Placental pericyte (primary cell): ENCODE measurements around the gene TEX52. TPM values are rescaled to one million over a fixed set of nuclear protein-coding genes. Genes with fewer than 3 reads are reported as not detected.

Source experiments
- total RNA-seq: library from RNA; depleted of rRNA; stranded (reverse); fragments of >200 nt; gene quantifications from 2 replicates; pipeline ENCODE4 v1.2.3, GENCODE V29; 2012

Gene TEX52
- total RNA-seq = not detected in 2 replicates

DNA sequence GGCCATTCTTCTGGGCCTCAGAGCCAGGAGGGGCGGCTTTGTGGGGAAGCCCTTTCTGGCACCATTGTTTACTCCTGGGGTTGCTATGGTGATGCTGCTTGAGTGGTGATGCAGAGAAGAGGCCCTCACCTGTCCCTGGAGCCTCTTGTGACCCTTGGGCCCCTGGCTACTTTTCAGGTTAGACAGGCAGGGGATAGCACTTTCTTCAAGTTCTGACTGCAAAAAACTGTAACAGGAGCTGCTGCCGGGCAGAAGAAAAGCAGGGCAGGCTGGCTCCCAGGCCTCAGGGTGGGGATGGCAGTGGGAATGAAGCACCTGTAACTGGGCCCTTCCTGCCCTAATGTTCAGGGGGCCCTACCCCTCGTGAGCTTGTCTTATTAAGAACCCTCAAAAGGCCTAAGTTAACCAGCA, at the start of gene TEX52:
TSS of gene TEX52 (minus strand) at position 19 of the 411 bp plus-strand sequence. CDS start at position 6, 13 bp downstream.

GRCh38 chr12:2890388-2891239, 33.8 kb upstream of the TEX52 start, which contains the start of gene TULP3:
Gene TULP3, plus strand, starts transcription at chr12:2890891. Its CDS starts 57 bp downstream, at chr12:2890948.

DNA sequence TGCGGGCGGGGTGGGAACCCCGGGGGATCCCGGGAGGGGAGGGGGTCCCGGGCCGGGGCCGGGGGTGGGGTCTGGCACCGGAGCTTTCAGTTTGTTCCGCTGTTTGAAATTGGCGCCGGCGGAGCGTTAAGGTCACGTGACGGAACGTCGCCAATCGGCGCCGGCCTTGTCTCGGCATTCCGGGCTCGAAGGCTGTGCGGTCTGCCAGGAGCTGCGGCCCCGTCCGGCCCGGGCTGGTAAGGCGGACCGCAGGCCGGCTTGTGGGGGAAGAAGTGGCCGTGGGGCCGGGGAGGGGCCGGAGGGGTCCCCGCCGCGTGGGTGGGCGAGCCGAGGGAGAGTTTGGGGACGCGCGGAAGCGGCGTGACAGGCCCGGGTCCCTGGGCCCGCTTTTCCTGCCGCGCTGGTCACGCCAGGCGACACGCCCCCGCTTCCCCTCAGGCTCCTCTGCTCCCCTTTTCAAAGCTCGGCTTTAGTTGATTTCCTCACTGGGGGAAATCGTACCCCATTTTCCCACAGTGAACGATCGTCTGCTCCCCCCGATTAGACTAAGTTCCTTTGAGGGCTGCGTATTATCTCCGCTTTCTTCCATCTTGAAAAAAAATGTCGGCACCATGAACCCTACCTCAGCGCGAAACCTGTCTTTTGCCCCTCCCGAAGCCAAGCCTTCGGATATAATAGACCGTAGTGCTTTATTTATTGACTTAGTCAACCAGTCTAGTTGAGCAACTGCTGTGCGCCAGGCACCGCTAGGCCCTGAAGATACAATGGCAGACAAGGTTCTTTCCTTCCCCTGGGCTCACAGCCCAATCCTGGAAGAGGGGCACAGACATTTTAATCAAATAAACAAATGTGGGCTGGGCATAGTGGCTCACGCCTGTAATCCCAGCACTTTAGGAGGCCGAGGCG, 20.5 kb upstream of the TEX52 start, which contains the start of the genes FOXM1 and RHNO1:
TSS of gene FOXM1 (minus strand) at position 128 of the 906 bp plus-strand sequence. CDS start 2,696 bp downstream, outside the sequence.
TSS of gene RHNO1 (plus strand) at position 177 of the 906 bp plus-strand sequence. CDS start 8,144 bp downstream, outside the sequence.

DNA sequence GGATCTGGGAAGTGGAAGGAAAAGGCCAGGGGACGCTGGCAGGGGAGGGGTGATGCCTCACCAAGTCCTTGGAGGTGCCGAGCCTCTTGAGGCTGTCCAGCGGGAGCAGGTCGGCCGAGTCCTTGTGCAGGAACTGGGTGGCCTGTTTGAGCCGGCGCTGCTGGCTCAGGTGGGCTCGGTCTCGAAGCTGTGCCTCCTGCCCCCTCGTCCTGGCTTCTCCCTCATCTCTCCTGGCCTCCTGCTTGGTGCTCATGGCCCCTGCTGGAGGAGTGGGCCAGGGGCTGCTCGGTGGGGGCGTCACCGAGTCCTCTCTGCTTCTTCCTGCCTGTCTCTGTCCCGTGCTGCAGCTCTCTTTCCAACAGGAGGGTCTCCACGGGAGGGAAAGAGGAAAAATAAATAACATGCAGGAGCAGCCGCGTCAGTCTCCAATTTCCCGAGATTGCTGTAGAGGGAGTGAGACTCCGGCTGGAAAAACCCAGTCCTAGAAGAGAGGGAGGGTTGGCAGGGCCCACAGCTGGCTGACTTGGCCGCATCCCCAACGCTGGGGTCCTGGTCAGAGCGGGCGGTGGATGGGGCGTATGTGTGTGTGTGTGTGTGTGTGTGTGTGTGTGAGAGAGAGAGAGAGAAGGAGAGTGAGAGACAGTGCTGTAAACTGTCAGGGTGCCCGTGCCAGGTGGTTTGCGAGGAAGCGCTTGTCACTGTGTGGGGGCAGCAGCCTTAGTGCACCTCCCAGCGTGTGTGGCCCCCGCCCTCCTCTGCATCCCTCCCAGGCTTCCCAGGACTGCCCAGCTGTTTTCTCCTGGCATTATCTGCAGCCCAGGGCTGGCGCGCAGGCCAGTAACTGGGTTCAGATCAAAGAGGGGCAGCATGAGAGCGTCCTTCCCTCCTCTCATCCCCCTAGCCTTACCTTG, 22.0 kb downstream of the TEX52 start, which contains the start of gene NRIP2:
TSS of gene NRIP2 (minus strand) at position 455 of the 911 bp plus-strand sequence. CDS start at position 403, 52 bp downstream.

GRCh38 chr12:2812290-2813213, 44.3 kb downstream of the TEX52 start, which contains the start of gene ITFG2:
Gene ITFG2, plus strand, starts transcription at chr12:2812668. Its CDS starts 93 bp downstream, at chr12:2812761.

Other genes starting within 250 kb of the TEX52 start
- 25.8 and 50.5 TPM in 2 replicates for gene FKBP4, start 62.1 kb downstream of the TEX52 start, total RNA-seq
- 24.1 and 31.7 TPM in 2 replicates for gene ITFG2, start 44.4 kb downstream of the TEX52 start, total RNA-seq
- not detected in 2 replicates for gene NRIP2, start 22.0 kb downstream of the TEX52 start, total RNA-seq
- gene FOXM1, start 20.1 kb upstream of the TEX52 start, total RNA-seq = 2.6 and 41.4 TPM in 2 replicates
- 18.4 and 35.8 TPM in 2 replicates for gene RHNO1, start 20.2 kb upstream of the TEX52 start, total RNA-seq
- gene TULP3, start 33.9 kb upstream of the TEX52 start, total RNA-seq = 46.8 and 72.7 TPM in 2 replicates
- 17.9 and 19.9 TPM in 2 replicates for gene TEAD4, start 102.4 kb upstream of the TEX52 start, total RNA-seq
- 23.0 and 84.6 TPM in 2 replicates for gene TSPAN9, start 220.3 kb upstream of the TEX52 start, total RNA-seq